ENCODE data around the gene ARRB1. TPM values are rescaled to one million over a fixed set of nuclear protein-coding genes. Genes with fewer than 3 reads are reported as not detected.

The ARRB1 gene
- total RNA-seq, 2 donors from 2014 or later, result 41.7 to 128 TPM

DNA sequence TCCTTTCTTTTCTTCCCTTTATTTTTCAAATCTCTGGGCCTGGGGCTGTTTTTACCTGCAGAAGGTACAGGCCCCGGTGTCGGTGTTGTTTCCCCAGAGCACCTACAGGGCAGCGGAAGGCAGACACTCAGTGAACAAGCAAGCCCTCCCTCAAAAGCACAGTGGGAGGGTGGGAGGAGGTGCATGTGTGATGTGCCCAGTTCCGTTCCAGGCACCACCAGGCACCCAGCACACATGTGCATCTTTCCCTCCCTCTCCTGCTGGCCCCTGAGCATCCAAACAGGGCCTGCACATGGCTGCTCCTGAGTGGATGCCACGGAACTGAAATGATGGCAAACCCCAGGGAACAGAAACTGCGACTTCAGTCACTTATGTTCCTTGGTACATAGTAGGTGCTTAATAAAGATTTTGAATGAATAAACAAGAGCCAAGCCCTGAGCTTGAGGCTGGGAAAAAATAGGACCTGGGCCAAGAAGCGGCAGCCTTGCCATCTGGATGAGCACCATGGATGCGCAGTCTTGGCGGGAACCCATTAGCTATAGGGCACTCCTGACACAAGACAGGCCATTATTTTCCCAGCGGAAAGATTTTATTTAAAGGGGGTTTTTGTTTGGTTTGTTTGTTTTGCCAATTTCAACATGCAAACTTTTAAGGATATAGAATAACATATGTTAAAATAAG lies 47.8 kb downstream of the ARRB1 start:
- Mint-ChIP-seq H3K27me3 (ENCODE audit: insufficient read depth) (no peaks in the 10 kb centered on the region), H3K36me3 (ENCODE audit: low read depth) (peaks cover 13% of the 10 kb centered on the region), H3K4me1 (peaks cover 18% of the 10 kb centered on the region), H3K27ac (peak overlapping the region; percentile 20), H3K9me3 (no peaks in the 10 kb centered on the region), H3K4me3 (no peak overlapping the region)
- 92% methylated on average over 8 of the region's 10 CpGs; no CpG with 5 or more reads in 1 of the 2 experiments for WGBS, 2 experiments (ENCODE audit: insufficient coverage in 1 of 2, insufficient read length in 1 of 2)
- Histone ChIP-seq H3K36me3 (ENCODE audit: control insufficient read depth, insufficient read depth, low read length) (peaks cover 4% of the 10 kb centered on the region), H3K9ac (ENCODE audit: extremely low read depth, low read length, poor library complexity, severe bottlenecking) (no peak overlapping the region), H3K9me3 (ENCODE audit: control insufficient read depth, low read length) (no peaks in the 10 kb centered on the region), H3K4me3 (ENCODE audit: low read length) (no peak overlapping the region), H3K27me3 (ENCODE audit: control insufficient read depth, insufficient read depth, low read length, poor library complexity, severe bottlenecking) (no peaks in the 10 kb centered on the region), H3K27ac (ENCODE audit: low read depth, low read length) (no peak overlapping the region), H3K4me1 (ENCODE audit: control insufficient read depth, insufficient read depth, low read length) (no peaks in the 10 kb centered on the region)
- TF ChIP-seq, protein P1, sequence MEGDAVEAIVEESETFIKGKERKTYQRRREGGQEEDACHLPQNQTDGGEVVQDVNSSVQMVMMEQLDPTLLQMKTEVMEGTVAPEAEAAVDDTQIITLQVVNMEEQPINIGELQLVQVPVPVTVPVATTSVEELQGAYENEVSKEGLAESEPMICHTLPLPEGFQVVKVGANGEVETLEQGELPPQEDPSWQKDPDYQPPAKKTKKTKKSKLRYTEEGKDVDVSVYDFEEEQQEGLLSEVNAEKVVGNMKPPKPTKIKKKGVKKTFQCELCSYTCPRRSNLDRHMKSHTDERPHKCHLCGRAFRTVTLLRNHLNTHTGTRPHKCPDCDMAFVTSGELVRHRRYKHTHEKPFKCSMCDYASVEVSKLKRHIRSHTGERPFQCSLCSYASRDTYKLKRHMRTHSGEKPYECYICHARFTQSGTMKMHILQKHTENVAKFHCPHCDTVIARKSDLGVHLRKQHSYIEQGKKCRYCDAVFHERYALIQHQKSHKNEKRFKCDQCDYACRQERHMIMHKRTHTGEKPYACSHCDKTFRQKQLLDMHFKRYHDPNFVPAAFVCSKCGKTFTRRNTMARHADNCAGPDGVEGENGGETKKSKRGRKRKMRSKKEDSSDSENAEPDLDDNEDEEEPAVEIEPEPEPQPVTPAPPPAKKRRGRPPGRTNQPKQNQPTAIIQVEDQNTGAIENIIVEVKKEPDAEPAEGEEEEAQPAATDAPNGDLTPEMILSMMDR (conservative IDR thresholded peaks at IDR 0.05), result no peak
- peak; percentile 74 for DNase-seq

GRCh38 chr11:75302371-75302770 lies 49.1 kb downstream of the ARRB1 start:
- WGBS, 2 experiments (ENCODE audit: insufficient coverage in 1 of 2, insufficient read length in 1 of 2), result 92 to 100% methylated on average over 1 to 4 of the region's 4 CpGs
- Mint-ChIP-seq H3K27ac (peak overlapping the region; percentile 90), H3K4me3 (no peak overlapping the region), H3K9me3 (no peaks in the 10 kb centered on the region), H3K27me3 (ENCODE audit: insufficient read depth) (no peaks in the 10 kb centered on the region), H3K4me1 (peaks cover 18% of the 10 kb centered on the region), H3K36me3 (ENCODE audit: low read depth) (peaks cover 17% of the 10 kb centered on the region)
- TF ChIP-seq, protein P1 (conservative IDR thresholded peaks at IDR 0.05), result no peak
- no peak overlapping the region for H3K27ac ChIP-seq (ENCODE audit: low read depth, low read length)
- no peak for DNase-seq
- H3K4me3 ChIP-seq (ENCODE audit: low read length), result no peak overlapping the region
- H3K4me1 ChIP-seq (ENCODE audit: control insufficient read depth, insufficient read depth, low read length), result no peaks in the 10 kb centered on the region
- H3K9me3 ChIP-seq (ENCODE audit: control insufficient read depth, low read length), result no peaks in the 10 kb centered on the region
- H3K27me3 ChIP-seq (ENCODE audit: control insufficient read depth, insufficient read depth, low read length, poor library complexity, severe bottlenecking), result no peaks in the 10 kb centered on the region
- peaks cover 10% of the 10 kb centered on the region for H3K36me3 ChIP-seq (ENCODE audit: control insufficient read depth, insufficient read depth, low read length)
- H3K9ac ChIP-seq (ENCODE audit: extremely low read depth, low read length, poor library complexity, severe bottlenecking), result no peak overlapping the region

GRCh38 chr11:75301601-75302345 lies 49.7 kb downstream of the ARRB1 start:
- H3K4me3 Mint-ChIP-seq, result no peak overlapping the region
- Histone ChIP-seq H3K9me3 (ENCODE audit: control insufficient read depth, low read length) (no peaks in the 10 kb centered on the region), H3K9ac (ENCODE audit: extremely low read depth, low read length, poor library complexity, severe bottlenecking) (no peak overlapping the region), H3K27ac (ENCODE audit: low read depth, low read length) (no peak overlapping the region), H3K4me1 (ENCODE audit: control insufficient read depth, insufficient read depth, low read length) (no peaks in the 10 kb centered on the region), H3K27me3 (ENCODE audit: control insufficient read depth, insufficient read depth, low read length, poor library complexity, severe bottlenecking) (no peaks in the 10 kb centered on the region), H3K36me3 (ENCODE audit: control insufficient read depth, insufficient read depth, low read length) (peaks cover 15% of the 10 kb centered on the region), H3K4me3 (ENCODE audit: low read length) (no peak overlapping the region)
- peak overlapping the region; percentile 90 for H3K27ac Mint-ChIP-seq
- WGBS, 2 experiments (ENCODE audit: insufficient coverage in 1 of 2, insufficient read length in 1 of 2), result 89 to 95% methylated on average over 4 to 16 of the region's 16 CpGs
- no peaks in the 10 kb centered on the region for H3K27me3 Mint-ChIP-seq (ENCODE audit: insufficient read depth)
- TF ChIP-seq, protein P1 (conservative IDR thresholded peaks at IDR 0.05), result no peak
- H3K36me3 Mint-ChIP-seq (ENCODE audit: low read depth), result peaks cover 21% of the 10 kb centered on the region
- no peaks in the 10 kb centered on the region for H3K9me3 Mint-ChIP-seq
- no peak for DNase-seq
- peaks cover 15% of the 10 kb centered on the region for H3K4me1 Mint-ChIP-seq

Measured in endodermal cell (in vitro differentiated cells).